Measurements from ENCODE around the gene ROPN1. TPM values are rescaled to one million over a fixed set of nuclear protein-coding genes. Genes with fewer than 3 reads are reported as not detected.

The ROPN1 gene
- total RNA-seq, 1 donor from 2014 or later = not detected

DNA sequence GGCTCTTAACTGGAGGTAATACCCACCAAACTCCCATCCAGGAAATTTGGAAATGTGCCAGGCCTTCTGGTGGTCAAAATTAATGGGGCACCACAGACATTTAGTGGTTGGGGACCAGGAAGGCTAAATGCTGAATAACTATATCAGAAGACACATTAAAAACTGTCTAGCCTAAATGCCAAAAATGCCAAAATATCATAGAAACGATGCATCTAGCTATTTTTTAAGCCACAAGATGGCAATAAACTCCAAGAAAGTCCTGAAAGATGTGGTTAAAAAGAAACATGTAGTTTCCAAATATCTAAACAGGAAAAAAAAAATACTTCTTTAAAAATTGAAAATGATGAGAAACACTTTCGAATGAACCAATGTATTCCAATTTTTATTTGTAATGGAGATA is 50.8 kb downstream of the ROPN1 start:
- no peaks in the 10 kb centered on the region for H3K27me3 Mint-ChIP-seq (ENCODE audit: unreplicated experiment)
- H3K4me1 Mint-ChIP-seq (ENCODE audit: unreplicated experiment) = no peaks in the 10 kb centered on the region
- no peak overlapping the region for H3K27ac Mint-ChIP-seq (ENCODE audit: unreplicated experiment)
- H3K9me3 Mint-ChIP-seq (ENCODE audit: unreplicated experiment) = no peaks in the 10 kb centered on the region
- no peak overlapping the region for H3K4me3 Mint-ChIP-seq (ENCODE audit: unreplicated experiment)
- peaks cover 9% of the 10 kb centered on the region for H3K36me3 Mint-ChIP-seq (ENCODE audit: low read depth, unreplicated experiment)
- TF ChIP-seq, protein P1, sequence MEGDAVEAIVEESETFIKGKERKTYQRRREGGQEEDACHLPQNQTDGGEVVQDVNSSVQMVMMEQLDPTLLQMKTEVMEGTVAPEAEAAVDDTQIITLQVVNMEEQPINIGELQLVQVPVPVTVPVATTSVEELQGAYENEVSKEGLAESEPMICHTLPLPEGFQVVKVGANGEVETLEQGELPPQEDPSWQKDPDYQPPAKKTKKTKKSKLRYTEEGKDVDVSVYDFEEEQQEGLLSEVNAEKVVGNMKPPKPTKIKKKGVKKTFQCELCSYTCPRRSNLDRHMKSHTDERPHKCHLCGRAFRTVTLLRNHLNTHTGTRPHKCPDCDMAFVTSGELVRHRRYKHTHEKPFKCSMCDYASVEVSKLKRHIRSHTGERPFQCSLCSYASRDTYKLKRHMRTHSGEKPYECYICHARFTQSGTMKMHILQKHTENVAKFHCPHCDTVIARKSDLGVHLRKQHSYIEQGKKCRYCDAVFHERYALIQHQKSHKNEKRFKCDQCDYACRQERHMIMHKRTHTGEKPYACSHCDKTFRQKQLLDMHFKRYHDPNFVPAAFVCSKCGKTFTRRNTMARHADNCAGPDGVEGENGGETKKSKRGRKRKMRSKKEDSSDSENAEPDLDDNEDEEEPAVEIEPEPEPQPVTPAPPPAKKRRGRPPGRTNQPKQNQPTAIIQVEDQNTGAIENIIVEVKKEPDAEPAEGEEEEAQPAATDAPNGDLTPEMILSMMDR (IDR thresholded peaks at IDR 0.05; ENCODE audit: unreplicated experiment) = no peak
- DNase-seq (ENCODE audit: low spot score) = no peak

DNA sequence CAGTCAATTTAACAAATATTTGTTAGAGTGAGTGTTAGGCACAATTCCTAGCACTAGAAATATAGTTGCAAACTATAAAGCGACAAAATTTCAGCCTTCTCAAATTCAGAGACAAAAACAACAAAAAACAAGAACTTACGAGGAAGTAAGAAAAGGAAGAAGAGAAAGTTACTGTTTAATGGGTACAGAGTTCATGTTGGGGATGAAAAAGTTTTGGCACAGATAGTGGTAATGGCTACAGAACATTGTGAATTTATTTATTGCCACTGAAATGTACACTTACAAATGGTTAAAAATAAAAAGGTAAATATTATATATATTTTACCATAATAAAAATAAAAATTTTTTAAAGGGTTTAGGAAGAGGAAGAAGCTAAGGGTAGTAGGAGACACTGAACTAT is 52.2 kb downstream of the ROPN1 start:
- Mint-ChIP-seq H3K36me3 (ENCODE audit: low read depth, unreplicated experiment) (peaks cover 9% of the 10 kb centered on the region), H3K4me1 (ENCODE audit: unreplicated experiment) (no peaks in the 10 kb centered on the region), H3K4me3 (ENCODE audit: unreplicated experiment) (no peak overlapping the region), H3K27me3 (ENCODE audit: unreplicated experiment) (no peaks in the 10 kb centered on the region), H3K27ac (ENCODE audit: unreplicated experiment) (no peak overlapping the region), H3K9me3 (ENCODE audit: unreplicated experiment) (no peaks in the 10 kb centered on the region)
- DNase-seq (ENCODE audit: low spot score) = no peak
- TF ChIP-seq, protein P1 (IDR thresholded peaks at IDR 0.05; ENCODE audit: unreplicated experiment) = no peak

- Mint-ChIP-seq H3K9me3 (ENCODE audit: unreplicated experiment) (no peaks in the 10 kb centered on the region), H3K27ac (ENCODE audit: unreplicated experiment) (no peak overlapping the region), H3K36me3 (ENCODE audit: low read depth, unreplicated experiment) (no peaks in the 10 kb centered on the region), H3K4me3 (ENCODE audit: unreplicated experiment) (no peak overlapping the region), H3K27me3 (ENCODE audit: unreplicated experiment) (no peaks in the 10 kb centered on the region), H3K4me1 (ENCODE audit: unreplicated experiment) (no peaks in the 10 kb centered on the region)
- no peak for DNase-seq (ENCODE audit: low spot score)
- TF ChIP-seq, protein P1 (IDR thresholded peaks at IDR 0.05; ENCODE audit: unreplicated experiment) = no peak
Observed at GRCh38 chr3:123936400-123936799, 55.5 kb downstream of the ROPN1 start.

DNA sequence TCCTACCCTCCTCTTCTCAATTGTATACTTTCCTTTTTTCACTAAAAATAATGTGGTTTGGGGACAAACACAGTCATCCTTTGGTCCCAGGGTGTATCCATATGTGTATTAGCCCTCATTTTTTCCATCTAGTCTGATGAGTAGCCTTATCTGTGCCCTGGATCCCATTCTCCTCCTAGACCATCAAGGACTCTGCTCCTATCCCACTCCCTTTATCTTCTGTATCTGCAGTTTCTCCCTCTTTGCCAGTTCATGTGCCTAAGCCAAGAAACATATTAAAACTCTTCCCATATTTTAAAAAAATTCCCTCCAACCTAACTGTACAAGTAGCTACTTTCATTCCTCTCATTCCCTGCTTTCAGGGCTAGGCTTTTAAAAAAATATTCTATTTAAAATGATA is 56.1 kb downstream of the ROPN1 start:
- no peak for DNase-seq (ENCODE audit: low spot score)
- H3K27ac Mint-ChIP-seq (ENCODE audit: unreplicated experiment) = no peak overlapping the region
- TF ChIP-seq, protein P1 (IDR thresholded peaks at IDR 0.05; ENCODE audit: unreplicated experiment) = no peak

GRCh38 chr3:123934250-123934649 is 57.7 kb downstream of the ROPN1 start:
- Mint-ChIP-seq H3K9me3 (ENCODE audit: unreplicated experiment) (no peaks in the 10 kb centered on the region), H3K27ac (ENCODE audit: unreplicated experiment) (no peak overlapping the region), H3K4me3 (ENCODE audit: unreplicated experiment) (no peak overlapping the region), H3K27me3 (ENCODE audit: unreplicated experiment) (no peaks in the 10 kb centered on the region), H3K4me1 (ENCODE audit: unreplicated experiment) (no peaks in the 10 kb centered on the region), H3K36me3 (ENCODE audit: low read depth, unreplicated experiment) (no peaks in the 10 kb centered on the region)
- TF ChIP-seq, protein P1 (IDR thresholded peaks at IDR 0.05; ENCODE audit: unreplicated experiment) = no peak
- no peak for DNase-seq (ENCODE audit: low spot score)

More for the DNA sequence above, 56.1 kb downstream of the ROPN1 start:
- Mint-ChIP-seq H3K9me3 (ENCODE audit: unreplicated experiment) (no peaks in the 10 kb centered on the region), H3K36me3 (ENCODE audit: low read depth, unreplicated experiment) (no peaks in the 10 kb centered on the region), H3K4me3 (ENCODE audit: unreplicated experiment) (no peak overlapping the region), H3K27me3 (ENCODE audit: unreplicated experiment) (no peaks in the 10 kb centered on the region), H3K4me1 (ENCODE audit: unreplicated experiment) (no peaks in the 10 kb centered on the region)
